NCI-H510A treated with DMSO at 0.1 percent for 48 hours (cell line): Measurements from ENCODE around the gene STK32C.
"Not testable (repeated sequence)": the region's sequence is repeated elsewhere in the genome, so short reads cannot be mapped to it uniquely, and the experiment has no call there.

Experiments
- DNase-seq: peaks from one replicate; lab custom pipeline; 2025; lab: John Stamatoyannopoulos, UW

The STK32C gene

DNA sequence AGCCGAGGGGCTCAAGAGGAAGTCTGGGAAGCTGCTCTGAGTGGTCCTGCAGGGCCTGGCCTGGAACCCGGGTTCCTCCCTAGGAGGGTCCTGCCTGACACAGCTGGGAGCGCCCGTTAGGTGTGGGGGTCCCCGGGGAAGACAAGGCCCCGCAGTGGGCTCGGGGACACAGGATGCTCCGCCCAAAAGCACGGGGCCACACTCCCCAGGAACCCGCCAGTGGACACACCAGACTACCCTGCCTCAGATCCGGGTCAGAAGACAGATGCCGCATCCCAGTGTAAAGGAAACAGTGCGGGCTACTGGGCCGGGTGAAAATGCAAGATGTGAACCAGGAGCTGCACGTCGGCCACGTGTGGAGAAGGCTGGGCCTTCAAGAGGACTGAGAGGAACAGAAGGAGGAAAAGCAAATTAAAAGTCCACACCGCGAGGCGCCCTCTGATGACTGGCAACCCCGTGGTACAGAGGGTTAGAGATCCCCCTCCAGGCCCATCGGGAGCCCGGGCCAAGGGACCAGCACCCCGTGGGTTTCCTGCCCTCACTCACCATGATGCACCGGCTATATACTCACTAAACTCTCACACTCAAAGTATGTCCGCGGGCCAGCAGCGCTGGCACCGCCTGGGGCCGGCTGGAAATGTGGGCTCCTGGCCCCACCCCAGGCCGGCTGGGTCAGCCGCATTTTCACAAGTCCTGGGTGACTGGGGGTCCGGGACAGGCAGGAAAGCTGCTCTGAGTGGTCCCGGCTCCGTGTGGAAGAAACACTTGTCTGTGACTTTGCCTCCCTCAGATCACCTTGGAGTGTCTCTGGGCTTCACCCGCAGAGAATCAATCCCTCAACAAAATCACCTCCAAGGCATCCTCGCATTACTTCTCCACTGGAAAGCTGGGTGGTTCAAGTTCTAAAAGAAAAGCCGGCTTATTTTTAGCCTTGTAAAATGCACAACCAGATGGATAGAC is 6.1 kb downstream of the STK32C start:
- DNase-seq = no peak

DNA sequence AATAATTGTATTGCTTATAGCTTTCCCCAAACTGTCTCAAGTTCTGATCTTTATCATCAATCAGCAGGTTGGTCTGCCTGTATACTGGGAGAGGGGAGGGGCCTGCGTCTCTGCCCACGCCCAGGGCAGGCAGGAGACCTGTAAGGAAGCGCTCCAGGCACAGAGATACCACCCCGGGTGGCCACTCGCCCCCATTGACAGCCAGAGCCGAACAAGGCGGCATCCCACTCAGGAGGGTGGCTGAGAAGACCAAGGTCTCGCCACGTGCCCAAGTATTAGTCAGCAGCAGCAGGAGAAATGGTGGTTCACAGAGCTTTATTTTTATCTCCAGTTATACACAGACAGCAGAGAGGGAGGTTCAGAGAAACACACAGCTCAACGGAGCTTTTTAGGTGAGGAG is 7.2 kb downstream of the STK32C start:
- DNase-seq = no peak

DNA sequence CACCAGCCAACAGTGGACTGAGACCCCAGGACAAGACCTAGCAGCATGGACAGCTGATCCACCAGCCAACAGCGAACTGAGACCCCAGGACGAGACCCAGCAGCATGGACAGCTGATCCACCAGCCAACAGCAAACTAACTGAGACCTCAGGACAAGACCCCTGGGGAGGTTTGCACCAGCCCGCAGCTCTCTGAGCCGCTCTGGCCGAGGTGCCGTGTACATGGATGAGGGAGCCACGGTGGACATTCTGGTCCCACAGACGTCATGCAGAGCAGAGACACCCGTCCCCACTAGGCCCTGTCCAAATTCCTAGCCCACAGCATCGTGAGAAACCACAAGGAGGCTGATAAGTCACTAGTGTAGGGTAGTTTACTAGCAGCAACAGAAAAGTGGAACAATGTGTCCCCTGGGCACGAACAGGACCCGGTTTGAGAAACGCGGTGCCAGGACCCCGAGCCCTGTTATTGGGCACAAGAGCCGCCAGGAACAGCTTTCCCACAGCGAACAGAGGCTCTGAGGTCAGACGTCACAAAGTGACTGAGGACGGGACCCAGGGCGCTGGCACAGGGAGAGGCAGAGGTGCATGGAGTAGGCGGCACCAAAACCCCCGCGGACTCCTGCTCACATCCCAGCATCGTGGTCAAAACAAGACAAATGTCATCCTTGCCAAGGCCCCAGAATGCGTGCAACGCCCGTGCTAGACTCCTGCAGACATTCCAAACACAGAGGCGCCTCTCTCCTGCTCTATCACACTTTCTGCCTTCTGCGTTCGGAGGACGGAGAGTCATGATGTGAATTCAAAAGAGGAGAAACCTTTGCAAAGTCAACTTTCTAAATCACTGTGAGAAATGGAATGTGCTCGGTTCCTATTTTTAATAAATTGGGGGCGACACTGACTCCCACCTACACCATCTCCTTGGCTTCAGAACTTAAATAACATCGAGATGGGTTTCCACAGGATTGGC is 8.1 kb downstream of the STK32C start:
- DNase-seq = no peak

DNA sequence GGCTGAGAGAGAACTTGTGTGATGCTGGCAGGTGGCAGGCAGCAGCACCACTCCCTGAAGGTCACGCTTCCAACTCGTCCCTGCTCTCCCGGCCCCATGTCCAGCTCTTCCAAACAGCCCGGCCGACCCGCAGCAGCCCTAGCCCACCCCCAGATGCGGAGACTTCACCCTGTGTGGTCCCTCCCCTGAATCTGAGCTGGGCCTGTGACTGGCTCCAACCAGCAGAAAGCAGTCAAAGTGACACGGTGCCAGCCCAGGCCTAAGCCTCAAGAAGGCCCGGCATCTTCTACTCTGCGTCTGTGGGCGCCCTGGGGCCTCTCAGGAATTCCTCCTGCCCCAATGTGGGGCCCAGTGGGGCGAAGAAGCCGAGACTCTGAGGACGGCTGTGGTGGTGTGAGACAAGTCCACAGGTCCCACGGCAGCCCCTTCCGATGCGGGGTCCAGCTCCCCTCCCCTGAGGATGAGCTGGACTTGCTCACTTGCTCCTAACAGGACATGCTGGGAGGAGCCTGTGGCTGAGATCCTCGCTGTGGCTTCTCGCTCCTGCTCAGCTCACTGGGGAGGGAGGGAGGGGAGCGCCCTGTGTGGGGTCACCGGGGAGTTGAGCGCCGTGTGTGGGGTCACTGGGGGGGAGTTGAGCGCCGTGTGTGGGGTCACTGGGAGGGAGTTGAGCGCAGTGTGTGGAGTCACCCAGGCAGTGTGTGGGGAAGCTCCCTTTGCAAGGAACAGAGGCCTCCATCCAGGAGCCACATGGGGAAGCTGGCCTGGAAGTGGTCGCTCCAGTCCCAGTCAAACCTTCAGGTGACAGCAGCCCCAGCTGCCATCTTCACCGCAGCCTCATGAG is 9.5 kb downstream of the STK32C start:
- DNase-seq = peak; percentile 37

DNA sequence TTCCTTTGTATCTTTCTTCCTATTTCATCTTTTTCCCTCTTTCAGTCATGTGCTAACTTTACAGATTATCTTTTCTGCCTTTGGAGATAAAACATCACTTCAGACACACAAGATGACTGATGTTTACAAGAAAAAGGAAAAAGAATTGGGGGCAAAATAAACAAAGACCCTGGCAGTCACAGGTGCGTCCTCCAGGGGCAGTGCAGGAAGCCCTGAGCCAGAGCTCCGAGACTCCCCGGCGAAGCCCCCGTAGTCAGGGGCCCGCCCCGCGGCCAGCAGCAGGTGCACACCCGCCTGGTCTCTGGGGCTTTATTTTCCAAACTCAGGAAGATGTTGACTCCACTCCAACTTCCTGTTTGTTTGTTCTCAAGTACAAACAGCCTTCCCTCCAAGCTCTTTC is 10.2 kb downstream of the STK32C start:
- peak; percentile 47 for DNase-seq

DNA sequence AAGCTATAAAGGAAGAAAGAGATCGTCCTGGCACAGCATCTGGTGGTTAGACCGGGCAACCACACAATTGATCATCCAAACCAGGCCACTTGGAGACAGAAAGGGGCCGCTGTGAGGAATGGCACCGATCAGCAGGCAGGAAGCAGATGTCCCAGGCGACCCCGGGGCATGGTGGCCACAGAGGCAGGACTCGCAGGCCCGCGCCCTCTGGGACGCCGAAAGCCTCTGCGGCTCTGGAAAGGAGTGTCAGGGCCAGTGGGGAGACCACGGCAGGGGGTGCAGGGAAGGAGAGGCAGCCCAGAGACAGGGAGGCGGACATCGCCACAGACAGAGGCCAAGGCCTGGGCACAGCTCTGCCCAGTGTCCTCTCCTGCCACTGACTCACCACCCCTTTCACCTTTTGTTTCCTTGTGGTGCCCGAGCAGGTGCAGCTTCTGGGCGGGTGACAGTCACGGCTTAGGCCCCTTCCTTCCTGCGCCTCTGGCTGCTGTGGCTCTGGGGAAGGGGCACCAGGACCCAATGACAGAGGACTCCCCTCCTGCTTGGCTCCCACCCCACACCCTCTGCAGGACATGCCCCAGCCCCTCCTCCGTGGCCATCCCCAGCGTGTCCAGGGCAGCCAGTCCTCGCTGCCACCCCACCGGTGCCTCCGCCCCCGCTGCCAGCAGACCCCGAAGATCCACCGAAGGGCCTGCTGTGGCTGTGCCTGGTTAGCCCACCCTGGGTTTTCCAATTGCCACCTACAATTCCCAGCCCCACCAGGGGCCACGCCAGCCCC is 10.9 kb downstream of the STK32C start:
- no peak for DNase-seq

DNA sequence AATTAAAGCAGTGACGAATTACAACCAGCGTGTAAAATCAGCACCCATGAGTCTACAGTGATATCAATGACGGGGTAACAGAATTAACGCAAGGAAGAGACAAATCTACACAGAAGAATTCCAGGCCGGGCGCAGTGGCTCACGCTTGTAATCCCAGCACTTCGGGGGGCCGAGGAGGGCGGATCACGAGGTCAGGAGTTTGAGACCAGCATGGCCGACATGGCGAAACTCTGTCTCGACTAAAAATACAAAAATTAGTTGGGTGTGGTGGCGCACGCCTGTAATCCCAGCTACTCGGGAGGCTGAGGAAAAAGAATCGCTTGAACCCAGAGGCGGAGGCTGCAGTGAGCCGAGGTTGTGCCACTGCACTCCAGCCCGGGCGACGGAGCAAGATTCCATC is 12.3 kb downstream of the STK32C start:
- not testable (repeated sequence) for DNase-seq

DNA sequence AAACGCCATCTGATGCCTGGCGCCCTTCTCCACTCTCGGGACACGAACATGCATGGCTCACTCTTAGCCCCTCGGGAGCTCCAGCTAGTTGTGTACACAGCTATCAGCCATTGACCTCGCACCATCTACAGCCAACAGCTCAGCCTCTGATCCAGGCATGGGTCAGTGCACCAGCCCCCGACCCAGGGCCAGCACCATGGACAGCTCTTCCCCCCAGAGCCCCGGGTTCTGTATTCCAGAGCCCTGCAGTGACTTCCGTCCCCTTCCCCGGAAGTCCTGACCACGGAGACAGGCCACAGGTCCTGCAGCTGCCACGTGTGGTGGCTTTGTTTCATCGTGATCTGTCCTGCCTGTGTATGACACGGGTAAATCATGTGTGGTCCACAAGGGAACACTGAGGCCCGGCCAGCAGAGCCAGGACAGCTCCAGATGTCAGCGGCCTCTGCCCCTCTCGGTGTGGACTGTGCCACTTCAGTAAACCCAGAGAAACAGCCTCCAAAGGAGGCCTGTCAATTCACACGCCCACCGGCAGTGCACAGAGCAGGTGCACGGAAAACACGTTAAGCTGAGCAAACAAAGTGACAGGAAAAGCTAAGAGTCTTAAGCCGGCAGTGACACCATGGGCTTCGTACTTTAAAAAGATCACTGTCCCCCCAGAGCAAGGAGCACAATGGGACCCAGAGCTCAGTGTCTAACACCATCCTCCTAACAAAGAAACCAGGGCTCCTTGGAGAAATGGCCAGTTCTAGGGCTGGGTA is 13.0 kb downstream of the STK32C start:
- DNase-seq = peak; percentile 70

DNA sequence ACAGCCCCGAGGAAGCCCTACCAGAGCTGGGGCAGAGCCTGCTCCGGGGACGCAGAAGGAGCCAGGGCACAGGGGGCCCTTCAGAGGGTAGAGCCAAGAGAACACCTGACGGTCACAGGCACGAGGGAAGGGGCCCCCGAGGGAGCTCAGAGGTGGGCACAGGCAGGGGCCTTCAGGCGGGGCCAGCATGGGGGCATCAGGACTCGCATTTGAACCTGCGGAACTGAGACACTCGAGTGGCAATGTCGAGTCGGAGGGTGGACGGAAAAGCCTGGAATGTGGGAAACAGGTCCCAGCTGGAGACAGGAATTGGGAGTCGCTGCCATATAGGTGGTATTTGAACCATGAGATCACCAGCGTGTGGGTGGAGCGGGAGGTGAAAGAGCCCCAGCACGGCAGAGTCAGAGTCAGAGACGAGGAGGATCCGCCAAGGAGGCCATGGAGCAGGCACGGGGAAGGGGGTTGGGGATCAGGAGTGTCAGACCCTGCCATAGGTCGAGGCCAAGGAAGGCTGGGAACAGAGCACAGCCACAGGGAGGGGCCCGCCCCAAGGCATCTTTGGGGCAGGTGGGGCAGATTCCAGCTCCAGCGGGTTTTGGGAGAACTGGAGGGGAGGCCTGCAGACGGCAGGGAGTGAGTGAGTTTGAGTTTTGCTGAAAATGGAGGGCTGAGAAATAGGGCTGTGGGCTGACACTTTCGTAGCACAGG is 13.8 kb downstream of the STK32C start:
- no peak for DNase-seq

DNA sequence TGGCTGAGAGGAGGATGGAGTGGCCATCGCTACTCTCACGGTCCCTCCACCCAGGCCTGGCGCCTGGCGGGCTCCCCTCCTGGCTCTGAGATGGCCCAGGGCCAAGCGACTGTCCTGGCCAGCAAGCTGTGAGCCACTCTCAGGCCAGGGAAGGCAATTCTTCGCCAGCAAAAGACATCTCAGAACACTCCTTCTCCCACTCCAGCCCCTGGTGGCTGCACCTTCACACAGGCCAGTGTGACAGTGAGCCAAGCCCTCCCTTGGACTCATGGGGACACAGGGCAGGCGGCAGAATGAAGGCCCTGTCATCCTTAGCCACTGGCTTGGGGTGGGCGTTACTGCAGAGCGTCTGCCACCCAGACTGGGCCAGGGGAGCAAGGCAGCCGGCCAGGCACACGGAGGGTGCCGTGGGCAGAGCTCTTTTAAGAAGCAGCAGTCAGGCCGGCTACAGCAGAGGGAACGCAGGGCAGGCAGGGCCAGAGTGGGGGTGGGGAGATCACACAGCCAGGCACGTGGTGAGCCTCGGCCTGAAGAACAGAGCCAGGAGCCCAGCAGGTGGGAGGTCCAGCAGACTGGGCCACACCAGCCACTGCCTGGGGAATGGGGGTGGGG is 14.4 kb downstream of the STK32C start:
- DNase-seq = no peak

DNA sequence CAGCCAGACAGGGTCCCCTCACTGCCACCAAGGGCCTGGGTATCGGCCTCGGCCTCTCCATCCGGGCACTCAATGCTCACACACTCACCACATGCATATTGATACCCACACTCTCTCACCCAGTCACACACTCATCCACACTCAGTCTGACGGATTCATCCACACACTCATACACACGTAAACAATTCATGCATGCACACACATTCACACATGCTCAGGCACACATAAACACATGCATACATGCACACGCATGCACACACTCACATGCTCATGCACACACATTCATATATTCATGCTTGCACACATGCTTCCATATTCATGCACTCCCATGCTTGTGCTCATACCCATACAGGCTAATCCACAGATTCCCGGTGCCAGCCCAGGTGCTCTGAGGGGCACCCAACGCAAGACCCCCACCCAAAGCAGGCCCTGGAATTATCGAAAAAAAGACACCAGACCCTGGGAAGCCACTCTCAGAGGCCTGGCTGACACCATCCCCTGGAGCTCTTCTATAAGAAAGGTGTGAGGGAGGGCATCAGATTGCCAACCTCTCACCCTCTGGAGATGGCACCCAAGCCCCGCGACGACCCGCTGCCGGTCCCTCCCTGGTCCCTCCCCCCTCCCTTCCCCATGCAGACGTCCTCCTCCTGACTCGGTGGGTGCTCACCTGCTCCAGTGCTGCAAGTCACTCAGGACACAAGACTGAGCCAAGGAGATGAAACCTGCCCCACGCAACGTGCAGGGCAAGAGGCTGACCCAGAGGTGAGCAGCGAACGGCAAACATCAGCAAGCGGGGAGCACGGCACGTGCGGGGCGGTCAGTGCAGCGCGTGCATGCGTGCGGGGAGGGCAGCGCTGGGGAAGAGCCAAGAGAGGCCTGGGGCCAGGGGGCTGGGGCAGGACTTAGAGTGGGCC is 15.2 kb downstream of the STK32C start:
- no peak for DNase-seq

DNA sequence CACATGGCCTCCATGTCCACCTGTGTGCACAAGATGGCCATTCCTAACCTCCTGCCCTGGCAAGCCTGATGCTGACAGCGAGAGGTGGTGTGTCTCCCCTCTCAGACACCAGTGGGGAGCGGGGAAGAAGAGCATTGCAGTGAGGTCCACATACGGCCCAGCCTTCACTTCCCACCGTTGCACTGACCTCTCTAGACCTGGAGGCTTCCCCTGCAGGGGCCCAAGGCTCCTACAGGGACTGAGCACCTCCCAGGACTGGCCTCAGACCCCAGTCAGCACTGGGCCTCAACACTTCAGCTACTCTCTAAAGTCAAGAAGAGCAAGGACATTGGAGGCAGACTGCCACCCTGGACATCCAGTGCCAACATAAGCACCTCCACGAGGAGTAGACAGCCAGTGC is 15.9 kb downstream of the STK32C start:
- DNase-seq = no peak

DNA sequence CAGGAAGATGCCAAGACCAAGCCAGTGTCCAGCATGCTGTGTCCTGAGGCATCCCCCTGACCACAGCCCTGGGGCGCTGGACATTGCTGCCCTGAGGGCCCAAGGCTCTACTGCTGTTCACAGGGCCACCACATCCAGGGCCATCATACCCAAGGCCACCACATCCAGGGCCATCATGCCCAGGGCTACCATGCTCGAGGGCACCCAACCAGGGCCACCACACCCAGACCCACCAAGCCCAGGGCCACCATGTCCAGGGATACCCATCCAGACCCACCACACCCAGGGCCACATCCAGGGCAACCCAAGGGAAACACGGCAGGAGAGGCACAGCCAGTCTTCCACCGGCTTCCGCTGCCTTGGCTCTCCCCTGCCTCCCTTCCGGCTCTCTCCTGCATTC is 17.1 kb downstream of the STK32C start:
- no peak for DNase-seq

DNA sequence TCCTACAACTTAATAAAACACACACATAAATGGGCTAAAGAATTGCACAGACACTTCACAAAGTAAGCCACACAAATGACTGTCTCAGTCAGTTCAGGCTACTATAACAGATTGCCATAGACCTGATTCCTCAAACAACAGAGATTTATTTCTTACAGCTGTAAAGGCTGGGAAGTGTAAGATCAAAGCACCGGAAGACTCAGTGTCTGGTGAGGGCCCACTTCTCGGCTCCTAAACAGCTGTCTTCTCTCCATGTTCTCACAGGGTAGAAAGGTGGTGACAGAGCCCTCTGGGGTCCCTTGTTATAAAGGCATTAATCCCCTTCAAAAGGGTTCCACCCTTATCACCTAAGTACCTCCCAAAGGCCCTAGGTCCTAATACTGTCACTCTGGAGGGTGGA is 18.3 kb downstream of the STK32C start:
- DNase-seq = no peak

DNA sequence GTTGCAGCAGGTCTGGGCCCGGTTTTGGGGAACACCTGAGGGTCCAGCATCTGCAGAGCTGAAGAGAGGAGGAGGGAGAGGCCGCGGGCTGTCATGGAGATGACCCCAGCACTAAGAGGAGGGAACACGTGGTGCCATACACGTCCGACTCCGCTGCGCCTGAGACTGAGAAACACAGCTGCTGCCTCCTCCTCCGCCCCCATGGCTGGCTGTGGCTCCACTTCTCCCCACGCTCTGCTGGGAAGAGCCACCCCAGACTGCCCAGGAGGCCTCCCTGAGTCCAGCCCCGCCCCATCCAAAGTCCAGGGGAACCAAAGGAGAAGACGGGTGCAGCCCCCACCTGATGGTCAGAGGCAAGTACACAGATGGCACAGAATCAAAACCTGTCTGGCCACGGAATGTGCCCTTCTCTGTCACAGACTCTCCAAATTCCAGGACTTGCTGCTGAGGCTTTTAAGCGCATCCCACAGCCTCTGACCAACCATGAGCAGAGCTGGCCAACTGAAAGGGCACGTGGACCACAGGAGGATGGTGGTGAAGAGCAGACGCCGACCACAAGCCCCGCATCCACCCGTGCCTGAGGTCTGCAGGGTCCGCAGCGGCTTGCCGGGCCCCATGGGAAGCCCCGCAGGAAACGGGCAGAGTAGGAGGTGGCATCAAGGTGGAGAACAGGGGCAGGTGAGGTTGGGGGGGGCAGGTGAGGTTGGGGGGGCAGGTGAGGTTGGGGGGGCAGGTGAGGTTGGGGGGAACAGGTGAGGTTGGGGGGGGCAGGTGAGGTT is 24.0 kb downstream of the STK32C start:
- no peak for DNase-seq

DNA sequence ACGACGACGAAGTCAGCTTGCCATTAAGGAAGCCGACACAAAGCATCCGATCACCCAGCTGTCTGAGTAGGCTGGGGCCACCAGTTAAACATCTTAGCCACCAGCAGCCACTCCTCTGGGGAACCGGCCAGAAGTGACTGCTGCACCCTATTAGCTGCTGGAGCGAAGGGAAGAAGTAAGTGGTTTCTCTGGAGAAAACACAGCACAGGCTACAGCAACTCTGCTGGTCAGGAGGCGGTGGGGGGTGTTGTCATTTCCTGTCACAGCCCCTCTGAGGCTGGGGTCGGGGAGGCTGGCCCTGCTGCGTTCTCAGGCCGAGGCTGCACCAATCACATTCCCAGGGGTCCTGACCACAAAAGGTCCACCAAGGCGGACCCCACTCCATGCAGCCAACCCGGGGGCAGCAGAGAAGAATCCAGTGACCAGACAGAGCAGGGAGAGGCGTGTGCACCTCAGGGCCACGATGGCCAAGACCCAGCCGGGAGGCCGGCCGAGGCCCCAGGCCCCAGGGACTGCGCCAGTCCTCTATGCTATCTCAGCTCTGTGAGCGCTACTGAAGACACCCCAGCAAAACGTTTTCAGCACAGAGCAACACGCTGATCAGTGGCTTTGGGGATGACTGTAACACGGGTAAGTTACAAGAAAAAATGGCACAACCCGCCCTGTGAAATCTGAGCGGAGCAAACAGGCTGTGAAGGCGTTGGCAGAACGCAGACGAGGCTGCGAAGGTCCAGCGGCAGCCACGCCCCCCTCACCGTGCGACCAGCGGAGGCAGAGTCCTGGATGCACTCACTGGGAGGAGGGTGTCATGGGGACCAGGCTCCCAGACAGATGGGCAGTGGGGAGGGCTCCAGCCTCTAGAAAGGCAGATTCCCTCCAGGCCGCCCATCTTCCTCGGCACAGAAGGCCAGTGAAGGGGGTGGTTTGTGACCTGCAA is 24.8 kb downstream of the STK32C start:
- DNase-seq = peak; percentile 32
